ENCODE results near the gene PKD2. TPM values are rescaled to one million over a fixed set of nuclear protein-coding genes. Genes with fewer than 3 reads are reported as not detected.
A peak's percentile ranks its signal among the peaks of the same experiment; 100 is the strongest.

PKD2 gene
- total RNA-seq, 2 donors from 2014 or later: 19.0 to 40.3 TPM

GRCh38 chr4:88043586-88044340, 36.3 kb downstream of the PKD2 start:
- Histone ChIP-seq H3K27me3 (replicated peaks; ENCODE audit: insufficient read depth) (no peaks in the 10 kb centered on the region), H3K4me3 (no peak overlapping the region), H3K9me3 (no peaks in the 10 kb centered on the region), H3K27ac (peak overlapping the region in 1 of 2 donors; percentile 4), H3K4me1 (replicated peaks) (peaks cover 12% of the 10 kb centered on the region), H3K36me3 (peaks cover 0 to 4% of the 10 kb centered on the region in 2 donors)
- 77% methylated on average over 8 of the region's 8 CpGs for WGBS
- intact Hi-C loops (cut with DNase I): loop anchor here (10.0 kb wide), 1 partner anchor 189 kb away; no protein-coding TSS in a partner anchor
- TF ChIP-seq POLR2A (IDR thresholded peaks at IDR 0.05): no peak
- no peak for TF ChIP-seq POLR2AphosphoS5 (IDR thresholded peaks at IDR 0.05)
- no peak for TF ChIP-seq CTCF (IDR thresholded peaks at IDR 0.05)
- peak; percentile 21 for DNase-seq (ENCODE audit: low spot score)

GRCh38 chr4:88045021-88045420, 37.6 kb downstream of the PKD2 start:
- DNase-seq (ENCODE audit: low spot score): no peak
- no peaks in the 10 kb centered on the region for H3K27me3 ChIP-seq (replicated peaks; ENCODE audit: insufficient read depth)
- H3K36me3 ChIP-seq: no peaks in the 10 kb centered on the region
- no peak overlapping the region for H3K4me3 ChIP-seq
- TF ChIP-seq POLR2AphosphoS5 (IDR thresholded peaks at IDR 0.05) (no peak), CTCF (IDR thresholded peaks at IDR 0.05) (no peak), POLR2A (IDR thresholded peaks at IDR 0.05) (no peak)
- H3K27ac ChIP-seq: no peak overlapping the region
- H3K9me3 ChIP-seq: no peaks in the 10 kb centered on the region
- H3K4me1 ChIP-seq (replicated peaks): peaks cover 12% of the 10 kb centered on the region
- intact Hi-C loops (cut with DNase I): loop anchor here (10.0 kb wide), 1 partner anchor 190 kb away; no protein-coding TSS in a partner anchor

GRCh38 chr4:88054229-88054628, 46.8 kb downstream of the PKD2 start:
- H3K27me3 ChIP-seq (replicated peaks; ENCODE audit: insufficient read depth): no peaks in the 10 kb centered on the region
- H3K9me3 ChIP-seq: no peaks in the 10 kb centered on the region
- intact Hi-C loops (cut with DNase I): no loop called here
- no peak overlapping the region for H3K4me3 ChIP-seq
- no peak overlapping the region for H3K27ac ChIP-seq
- TF ChIP-seq CTCF (IDR thresholded peaks at IDR 0.05) (no peak), POLR2A (IDR thresholded peaks at IDR 0.05) (no peak), POLR2AphosphoS5 (IDR thresholded peaks at IDR 0.05) (no peak)
- 86% methylated on average over 4 of the region's 4 CpGs for WGBS
- H3K4me1 ChIP-seq (replicated peaks): no peaks in the 10 kb centered on the region
- DNase-seq (ENCODE audit: low spot score): no peak
- H3K36me3 ChIP-seq: no peaks in the 10 kb centered on the region

GRCh38 chr4:88054901-88055300, 47.5 kb downstream of the PKD2 start:
- intact Hi-C loops (cut with DNase I): no loop called here
- H3K36me3 ChIP-seq: no peaks in the 10 kb centered on the region

More at GRCh38 chr4:88054901-88055300, 47.5 kb downstream of the PKD2 start:
- TF ChIP-seq POLR2AphosphoS5 (IDR thresholded peaks at IDR 0.05): no peak
- TF ChIP-seq POLR2A (IDR thresholded peaks at IDR 0.05): no peak
- peak in 2 of 4 experiments; percentile 47 to 53 for TF ChIP-seq CTCF (IDR thresholded peaks at IDR 0.05)
- H3K4me1 ChIP-seq (replicated peaks): no peaks in the 10 kb centered on the region
- H3K27ac ChIP-seq: no peak overlapping the region
- no peak overlapping the region for H3K4me3 ChIP-seq
- no peaks in the 10 kb centered on the region for H3K9me3 ChIP-seq
- peak; percentile 32 for DNase-seq (ENCODE audit: low spot score)
- H3K27me3 ChIP-seq (replicated peaks; ENCODE audit: insufficient read depth): no peaks in the 10 kb centered on the region
- 84% methylated on average over 3 of the region's 3 CpGs for WGBS
